OCI-LY1 (cell line): Measurements from ENCODE around the gene UMAD1.

ENCODE experiments used
- EZH2 ChIP-seq: fragments of 200-600 bp; sonication (generic), shearing (Covaris generic); IDR thresholded peaks from 2 replicates; pipeline ENCODE4 v1.8.0; 2017; ENCODE audit warnings: borderline replicate concordance, mixed run types, mild to moderate bottlenecking, antibody characterized with exemption, low read length, moderate library complexity, mixed read lengths
- TF ChIP-seq, protein P1 (sequence below): fragments of 200-600 bp; sonication (generic), shearing (Covaris generic); IDR thresholded peaks from 2 replicates; pipeline ENCODE4 v1.5.1; 2017; ENCODE audit warnings: mild to moderate bottlenecking, antibody characterized with exemption, low read length, moderate library complexity, mixed read lengths

DNA sequence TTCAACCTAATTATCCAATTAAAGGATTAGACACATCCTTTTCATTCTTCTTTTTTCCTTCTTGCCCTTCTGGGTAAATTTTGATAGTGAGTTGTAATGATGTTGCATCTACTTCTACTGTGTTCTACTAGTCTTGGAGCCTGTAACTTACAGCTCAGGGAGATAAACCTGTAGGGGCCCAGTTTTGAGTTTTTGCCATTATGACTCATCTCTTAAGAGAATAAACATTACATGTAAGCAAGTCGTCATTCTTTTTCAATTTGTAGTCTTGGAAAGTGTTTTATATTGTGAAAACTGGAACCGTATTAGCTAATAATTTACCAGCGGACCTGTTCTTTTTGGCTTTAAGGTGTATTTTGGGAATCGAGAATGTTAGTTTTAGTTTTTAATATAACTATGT lies 167.6 kb downstream of the UMAD1 start:
- TF ChIP-seq, protein P1, sequence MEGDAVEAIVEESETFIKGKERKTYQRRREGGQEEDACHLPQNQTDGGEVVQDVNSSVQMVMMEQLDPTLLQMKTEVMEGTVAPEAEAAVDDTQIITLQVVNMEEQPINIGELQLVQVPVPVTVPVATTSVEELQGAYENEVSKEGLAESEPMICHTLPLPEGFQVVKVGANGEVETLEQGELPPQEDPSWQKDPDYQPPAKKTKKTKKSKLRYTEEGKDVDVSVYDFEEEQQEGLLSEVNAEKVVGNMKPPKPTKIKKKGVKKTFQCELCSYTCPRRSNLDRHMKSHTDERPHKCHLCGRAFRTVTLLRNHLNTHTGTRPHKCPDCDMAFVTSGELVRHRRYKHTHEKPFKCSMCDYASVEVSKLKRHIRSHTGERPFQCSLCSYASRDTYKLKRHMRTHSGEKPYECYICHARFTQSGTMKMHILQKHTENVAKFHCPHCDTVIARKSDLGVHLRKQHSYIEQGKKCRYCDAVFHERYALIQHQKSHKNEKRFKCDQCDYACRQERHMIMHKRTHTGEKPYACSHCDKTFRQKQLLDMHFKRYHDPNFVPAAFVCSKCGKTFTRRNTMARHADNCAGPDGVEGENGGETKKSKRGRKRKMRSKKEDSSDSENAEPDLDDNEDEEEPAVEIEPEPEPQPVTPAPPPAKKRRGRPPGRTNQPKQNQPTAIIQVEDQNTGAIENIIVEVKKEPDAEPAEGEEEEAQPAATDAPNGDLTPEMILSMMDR = no peak
- TF ChIP-seq EZH2 = no peak
